Neural cell (in vitro differentiated cells): Measurements from ENCODE around the gene ENAH. TPM values are rescaled to one million over a fixed set of nuclear protein-coding genes. Genes with fewer than 3 reads are reported as not detected.
"Not testable (repeated sequence)": the region's sequence is repeated elsewhere in the genome, so short reads cannot be mapped to it uniquely, and the experiment has no call there.

Experiments
- H2AFZ ChIP-seq: fragments of 200-600, 300-800 bp; sonication (generic), shearing (Covaris generic); 2 replicates; pipeline ENCODE4 v1.6.0; 2014; ENCODE audit warnings: low read depth, mild to moderate bottlenecking, antibody characterized with exemption, low read length, moderate library complexity
- H3F3A ChIP-seq: fragments of 200-600 bp; shearing (Covaris generic); 2 replicates; pipeline ENCODE4 v1.6.1; 2016; ENCODE audit warnings: mild to moderate bottlenecking, moderate library complexity, mixed read lengths, antibody characterized with exemption, low read length; ENCODE audit not compliant: insufficient read depth, poor library complexity, severe bottlenecking
- H3K27ac ChIP-seq: fragments of 200-600, 300-800 bp; sonication (generic), shearing (Covaris generic); 2 replicates; pipeline ENCODE4 v1.5.1; 2014; ENCODE audit warnings: mild to moderate bottlenecking, low read length, moderate library complexity
- H3K27me3 ChIP-seq: fragments of 300-800, 200-600 bp; sonication (generic), shearing (Covaris generic); 2 replicates; pipeline ENCODE4 v1.6.0; 2014; ENCODE audit warnings: mild to moderate bottlenecking, low read depth, low read length, moderate library complexity; ENCODE audit not compliant: insufficient read depth
- H3K36me3 ChIP-seq: fragments of 300-800, 200-600 bp; sonication (generic), shearing (Covaris generic); 2 replicates; pipeline ENCODE4 v1.5.1; 2014; ENCODE audit warnings: mild to moderate bottlenecking, antibody characterized with exemption, low read length, moderate library complexity; ENCODE audit not compliant: insufficient read depth
- H3K4me2 ChIP-seq: fragments of 300-800, 200-600 bp; sonication (generic), shearing (Covaris generic); 2 replicates; pipeline ENCODE4 v1.6.0; 2014; ENCODE audit warnings: mild to moderate bottlenecking, low read length
- H3K4me3 ChIP-seq: fragments of 300-800, 200-600 bp; sonication (generic), shearing (Covaris generic); 2 replicates; pipeline ENCODE4 v1.5.1; 2014; ENCODE audit warnings: mild to moderate bottlenecking, low read length, moderate library complexity
- H3K79me2 ChIP-seq: fragments of 200-600 bp; shearing (Covaris generic); replicated peaks from 2 replicates; pipeline ENCODE4 v1.6.0; 2014; ENCODE audit warnings: mild to moderate bottlenecking, low read length, moderate library complexity; ENCODE audit not compliant: insufficient read depth
- H3K9ac ChIP-seq: fragments of 300-800, 200-600 bp; sonication (generic), shearing (Covaris generic); 2 replicates; pipeline ENCODE4 v1.6.1; 2016; ENCODE audit warnings: mild to moderate bottlenecking, low read length, mixed read lengths
- H3K9me2 ChIP-seq: fragments of 200-600 bp; shearing (Covaris generic); 2 replicates; pipeline ENCODE4 v1.6.1; 2016; ENCODE audit warnings: mild to moderate bottlenecking, low read length, mixed read lengths; ENCODE audit not compliant: insufficient read depth
- H3K9me3 ChIP-seq: fragments of 200-600, 300-800 bp; sonication (generic), shearing (Covaris generic); 2 replicates; pipeline ENCODE4 v1.6.1; 2016; ENCODE audit warnings: mild to moderate bottlenecking, mixed run types, low read length, moderate library complexity, mixed read lengths
- H4K20me1 ChIP-seq: fragments of 200-600 bp; shearing (Covaris generic); 2 replicates; pipeline ENCODE4 v1.6.1; 2016; ENCODE audit warnings: mild to moderate bottlenecking, mixed run types; ENCODE audit not compliant: insufficient read depth
- CTCF ChIP-seq: fragments of 450-650 bp; IDR thresholded peaks from 2 replicates; pipeline ENCODE4 v1.5.1; 2014; ENCODE audit warnings: antibody characterized with exemption, mild to moderate bottlenecking, moderate library complexity; ENCODE audit not compliant: poor library complexity, severe bottlenecking
- EP300 ChIP-seq: fragments of 450-650 bp; conservative IDR thresholded peaks from 2 replicates; pipeline ENCODE4 v1.6.1; 2014; ENCODE audit warnings: antibody characterized with exemption, mild to moderate bottlenecking, moderate library complexity; ENCODE audit not compliant: poor library complexity, severe bottlenecking
- EZH2 ChIP-seq: fragments of 200-600, 300-800 bp; shearing (Covaris generic), sonication (generic); IDR thresholded peaks from 2 replicates; pipeline ENCODE4 v1.6.1; 2014; ENCODE audit warnings: antibody characterized with exemption, low read length, borderline replicate concordance, mild to moderate bottlenecking; ENCODE audit not compliant: insufficient read depth, poor library complexity, severe bottlenecking
- MXI1 ChIP-seq: fragments of 450-650 bp; conservative IDR thresholded peaks from 2 replicates; pipeline ENCODE4 v1.6.1; 2014; ENCODE audit warnings: antibody characterized with exemption, mild to moderate bottlenecking; ENCODE audit not compliant: poor library complexity, severe bottlenecking
- POLR2AphosphoS5 ChIP-seq: IDR thresholded peaks from 2 replicates; pipeline ENCODE4 v1.6.1; 2012
- RAD21 ChIP-seq: fragments of 450-650 bp; conservative IDR thresholded peaks from 2 replicates; pipeline ENCODE4 v1.6.1; 2014; ENCODE audit warnings: antibody characterized with exemption, mild to moderate bottlenecking, moderate library complexity
- REST ChIP-seq: IDR thresholded peaks from 2 replicates; pipeline ENCODE4 v1.6.1; 2012; ENCODE audit warnings: borderline replicate concordance
- SMC3 ChIP-seq: fragments of 450-650 bp; conservative IDR thresholded peaks from 2 replicates; pipeline ENCODE4 v1.6.1; 2014; ENCODE audit warnings: antibody characterized with exemption, mild to moderate bottlenecking, moderate library complexity; ENCODE audit not compliant: poor library complexity
- TAF1 ChIP-seq: IDR thresholded peaks from 2 replicates; pipeline ENCODE4 v1.6.1; 2012; ENCODE audit warnings: low read depth
- polyA plus RNA-seq: library from polyadenylated mRNA; depleted of rRNA; stranded (reverse); fragments of >200 nt; gene quantifications from 2 replicates; pipeline ENCODE4 v1.2.3, GENCODE V29; 2014

ENAH gene
- polyA plus RNA-seq, 1 donor from 2014 or later, result 58.4 TPM

- no peak overlapping the region for H3K4me2 ChIP-seq
- no peaks in the 10 kb centered on the region for H3F3A ChIP-seq
- TF ChIP-seq MXI1 (no peak), REST (no peak), EP300 (no peak), SMC3 (no peak), CTCF (no peak), TAF1 (no peak), RAD21 (no peak), EZH2 (no peak), POLR2AphosphoS5 (no peak)
- H4K20me1 ChIP-seq, result no peaks in the 10 kb centered on the region
- H3K9me2 ChIP-seq, result no peaks in the 10 kb centered on the region
- no peak overlapping the region for H2AFZ ChIP-seq
- H3K9me3 ChIP-seq, result no peaks in the 10 kb centered on the region
- H3K79me2 ChIP-seq, result peaks cover 79% of the 10 kb centered on the region
- H3K27ac ChIP-seq, result no peak overlapping the region
- peaks cover 4% of the 10 kb centered on the region for H3K36me3 ChIP-seq
- H3K27me3 ChIP-seq, result no peaks in the 10 kb centered on the region
- no peak overlapping the region for H3K4me3 ChIP-seq
- H3K9ac ChIP-seq, result no peak overlapping the region
Measured at GRCh38 chr1:225617956-225618355, 35.0 kb downstream of the ENAH start.

- H3K79me2 ChIP-seq, result peaks cover 79% of the 10 kb centered on the region
- no peak overlapping the region for H3K9ac ChIP-seq
- H2AFZ ChIP-seq, result no peak overlapping the region
- no peak overlapping the region for H3K4me2 ChIP-seq
- H3K9me2 ChIP-seq, result no peaks in the 10 kb centered on the region
- no peaks in the 10 kb centered on the region for H3F3A ChIP-seq
- H3K9me3 ChIP-seq, result no peaks in the 10 kb centered on the region
- TF ChIP-seq CTCF (no peak), SMC3 (no peak), MXI1 (no peak), REST (no peak), POLR2AphosphoS5 (no peak), EZH2 (no peak), RAD21 (no peak), TAF1 (no peak)
- H3K27me3 ChIP-seq, result no peaks in the 10 kb centered on the region
- H3K27ac ChIP-seq, result no peak overlapping the region
- H3K4me3 ChIP-seq, result no peak overlapping the region
- no peaks in the 10 kb centered on the region for H4K20me1 ChIP-seq
- peaks cover 4% of the 10 kb centered on the region for H3K36me3 ChIP-seq
Measured at GRCh38 chr1:225617479-225617878, 35.4 kb downstream of the ENAH start.

- H3K9me3 ChIP-seq, H3K9ac ChIP-seq, H3K36me3 ChIP-seq, H3K27ac ChIP-seq, H3K4me3 ChIP-seq, H3K9me2 ChIP-seq, H3K4me2 ChIP-seq, H3F3A ChIP-seq, H2AFZ ChIP-seq, H4K20me1 ChIP-seq, H3K27me3 ChIP-seq: not testable (repeated sequence)
- peaks cover 85% of the 10 kb centered on the region for H3K79me2 ChIP-seq
Measured at GRCh38 chr1:225615403-225615790, 37.5 kb downstream of the ENAH start.
